ENCODE results near the gene NQO1. TPM values are rescaled to one million over a fixed set of nuclear protein-coding genes. Genes with fewer than 3 reads are reported as not detected.

Gene NQO1
- total RNA-seq, 2 donors from 2014 or later, result 26.5 to 36.6 TPM

GRCh38 chr16:69720822-69721430 is 5.4 kb downstream of the NQO1 start:
- WGBS, 2 donors, result 84 to 89% methylated on average over 9 to 10 of the region's 10 CpGs
- TF ChIP-seq POLR2A (IDR thresholded peaks at IDR 0.05) (no peak), CTCF (IDR thresholded peaks at IDR 0.05) (no peak)
- ATAC-seq, result no peak
- no peak for DNase-seq
- Histone ChIP-seq H3K27me3 (no peaks in the 10 kb centered on the region), H3K4me3 (no peak overlapping the region), H3K4me1 (peaks cover 3% of the 10 kb centered on the region), H3K36me3 (replicated peaks in 1 of 2; ENCODE audit: insufficient read depth in 1 of 2, low read depth in 2 of 2) (no peaks in the 10 kb centered on the region), H3K9me3 (no peaks in the 10 kb centered on the region), H3K27ac (no peak overlapping the region)
- intact Hi-C loops (cut with DNase I), result no loop called here

GRCh38 chr16:69718111-69718764 is 8.1 kb downstream of the NQO1 start:
- WGBS, 2 donors, result 83 to 84% methylated on average over 10 of the region's 10 CpGs
- Histone ChIP-seq H3K9me3 (no peaks in the 10 kb centered on the region), H3K27ac (no peak overlapping the region), H3K36me3 (replicated peaks in 1 of 2; ENCODE audit: insufficient read depth in 1 of 2, low read depth in 2 of 2) (no peaks in the 10 kb centered on the region), H3K4me1 (peaks cover 9% of the 10 kb centered on the region), H3K27me3 (no peaks in the 10 kb centered on the region), H3K4me3 (no peak overlapping the region)
- DNase-seq (no peak), ATAC-seq (no peak)
- intact Hi-C loops (cut with DNase I), result no loop called here
- TF ChIP-seq CTCF (IDR thresholded peaks at IDR 0.05), result no peak
- no peak for TF ChIP-seq POLR2A (IDR thresholded peaks at IDR 0.05)

GRCh38 chr16:69717066-69717465 is 9.3 kb downstream of the NQO1 start:
- TF ChIP-seq POLR2A (IDR thresholded peaks at IDR 0.05) (no peak), CTCF (IDR thresholded peaks at IDR 0.05) (no peak)
- no peaks in the 10 kb centered on the region for H3K27me3 ChIP-seq
- H3K27ac ChIP-seq, result no peak overlapping the region
- peaks cover 21% of the 10 kb centered on the region for H3K4me1 ChIP-seq
- DNase-seq, result no peak
- intact Hi-C loops (cut with DNase I), result no loop called here
- ATAC-seq, result no peak
- H3K36me3 ChIP-seq (replicated peaks in 1 of 2; ENCODE audit: insufficient read depth in 1 of 2, low read depth in 2 of 2), result no peaks in the 10 kb centered on the region
- no peaks in the 10 kb centered on the region for H3K9me3 ChIP-seq
- 88 to 93% methylated on average over 6 of the region's 6 CpGs for WGBS, 2 donors
- no peak overlapping the region for H3K4me3 ChIP-seq

GRCh38 chr16:69712914-69713581 is 13.3 kb downstream of the NQO1 start:
- DNase-seq, result no peak
- Histone ChIP-seq H3K4me3 (no peak overlapping the region), H3K4me1 (peaks cover 46% of the 10 kb centered on the region), H3K36me3 (replicated peaks in 1 of 2; ENCODE audit: insufficient read depth in 1 of 2, low read depth in 2 of 2) (no peaks in the 10 kb centered on the region), H3K27me3 (no peaks in the 10 kb centered on the region), H3K27ac (peak overlapping the region in 1 of 4 donors; percentile 11), H3K9me3 (no peaks in the 10 kb centered on the region)
- intact Hi-C loops (cut with DNase I), result no loop called here
- ATAC-seq, result no peak
- TF ChIP-seq POLR2A (IDR thresholded peaks at IDR 0.05) (no peak), CTCF (IDR thresholded peaks at IDR 0.05) (no peak)
- WGBS, 2 donors, result 86 to 91% methylated on average over 9 of the region's 9 CpGs

Measured in body of pancreas (tissue), 4 donors.